Tibial artery (tissue), 4 donors: ENCODE data around the gene SEMA3C.

Experiments
- DNase-seq, 2 donors: peaks; one replicate each; pipeline ENCODE4 v3.0.0-alpha.2; 2019
- H3K27ac ChIP-seq, 2 donors: fragments of 200-600 bp; sonication (generic) in 1 of 2; 1 replicate in 1 of 2; 2 replicates in 1 of 2; pipeline ENCODE4 v1.5.1; 2018 to 2019; ENCODE audit warnings: mild to moderate bottlenecking in 1 of 2
- H3K27me3 ChIP-seq, 2 donors: fragments of 200-600 bp; sonication (generic) in 1 of 2; one replicate each; pipeline versions ENCODE4 v1.5.1 to v1.6.0; 2016 to 2019
- H3K36me3 ChIP-seq, 3 donors: fragments of 200-600 bp; sonication (generic) in 2 of 3; one replicate each; pipeline ENCODE4 v1.5.1; 2016 to 2019; ENCODE audit warnings: mild to moderate bottlenecking in 2 of 3
- H3K4me1 ChIP-seq, 4 donors: fragments of 200-600 bp; sonication (generic) in 2 of 4; 1 replicate in 3 of 4; 2 replicates in 1 of 4; pipeline ENCODE4 v1.5.1; 2016 to 2019
- H3K4me3 ChIP-seq, 2 donors: fragments of 200-600 bp; sonication (generic) in 1 of 2; 1 replicate in 1 of 2; 2 replicates in 1 of 2; pipeline ENCODE4 v1.5.1; 2018 to 2019; ENCODE audit warnings: mild to moderate bottlenecking in 2 of 2
- H3K9me3 ChIP-seq, 3 donors: fragments of 200-600 bp; sonication (generic) in 1 of 3; one replicate each; pipeline ENCODE4 v1.5.1; 2016 to 2019
- intact Hi-C: fragments of 100-400 bp; cut with DNase I; formaldehyde crosslinking; loops from one replicate; pipeline ENCODE4 v1.15.0; 2023; ENCODE audit warnings: low total_unique reads
- TF ChIP-seq, protein P1 (sequence below), 2 experiments: fragments of 200-600 bp in 1 of 2; fragments of 450-650 bp in 1 of 2; IDR thresholded peaks; one replicate each; pipeline ENCODE4 v1.5.1; 2017 to 2019; ENCODE audit warnings: antibody characterized with exemption in 2 of 2, mild to moderate bottlenecking in 1 of 2, moderate library complexity in 1 of 2

SEMA3C gene

DNA sequence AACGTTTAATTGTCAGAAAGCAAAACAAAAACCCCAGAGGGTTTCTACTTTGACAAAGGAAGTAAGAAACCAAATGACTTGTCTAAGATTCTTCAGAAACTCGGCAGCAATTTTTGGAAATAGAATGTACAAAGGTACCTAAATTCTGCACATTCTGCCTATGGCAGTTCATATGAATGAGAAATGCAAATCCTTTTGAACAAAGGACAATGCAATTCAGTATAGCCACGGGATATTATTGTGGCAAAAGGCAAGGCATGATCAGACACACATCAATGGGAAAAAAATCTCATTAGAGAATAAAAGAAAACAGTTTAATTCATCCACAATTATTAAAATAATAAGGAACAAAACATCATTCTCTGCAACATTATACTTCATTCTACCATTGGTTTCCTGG, 93.4 kb downstream of the SEMA3C start:
- H3K36me3 ChIP-seq: no peaks in the 10 kb centered on the region
- peaks cover 0 to 16% (median 8%) of the 10 kb centered on the region in 4 donors for H3K4me1 ChIP-seq
- no peaks in the 10 kb centered on the region for H3K9me3 ChIP-seq
- TF ChIP-seq, protein P1, sequence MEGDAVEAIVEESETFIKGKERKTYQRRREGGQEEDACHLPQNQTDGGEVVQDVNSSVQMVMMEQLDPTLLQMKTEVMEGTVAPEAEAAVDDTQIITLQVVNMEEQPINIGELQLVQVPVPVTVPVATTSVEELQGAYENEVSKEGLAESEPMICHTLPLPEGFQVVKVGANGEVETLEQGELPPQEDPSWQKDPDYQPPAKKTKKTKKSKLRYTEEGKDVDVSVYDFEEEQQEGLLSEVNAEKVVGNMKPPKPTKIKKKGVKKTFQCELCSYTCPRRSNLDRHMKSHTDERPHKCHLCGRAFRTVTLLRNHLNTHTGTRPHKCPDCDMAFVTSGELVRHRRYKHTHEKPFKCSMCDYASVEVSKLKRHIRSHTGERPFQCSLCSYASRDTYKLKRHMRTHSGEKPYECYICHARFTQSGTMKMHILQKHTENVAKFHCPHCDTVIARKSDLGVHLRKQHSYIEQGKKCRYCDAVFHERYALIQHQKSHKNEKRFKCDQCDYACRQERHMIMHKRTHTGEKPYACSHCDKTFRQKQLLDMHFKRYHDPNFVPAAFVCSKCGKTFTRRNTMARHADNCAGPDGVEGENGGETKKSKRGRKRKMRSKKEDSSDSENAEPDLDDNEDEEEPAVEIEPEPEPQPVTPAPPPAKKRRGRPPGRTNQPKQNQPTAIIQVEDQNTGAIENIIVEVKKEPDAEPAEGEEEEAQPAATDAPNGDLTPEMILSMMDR (IDR thresholded peaks at IDR 0.05): no peak
- intact Hi-C loops: no loop called here
- H3K27me3 ChIP-seq: no peaks in the 10 kb centered on the region
- no peak overlapping the region for H3K4me3 ChIP-seq
- no peak overlapping the region for H3K27ac ChIP-seq
- DNase-seq: no peak

DNA sequence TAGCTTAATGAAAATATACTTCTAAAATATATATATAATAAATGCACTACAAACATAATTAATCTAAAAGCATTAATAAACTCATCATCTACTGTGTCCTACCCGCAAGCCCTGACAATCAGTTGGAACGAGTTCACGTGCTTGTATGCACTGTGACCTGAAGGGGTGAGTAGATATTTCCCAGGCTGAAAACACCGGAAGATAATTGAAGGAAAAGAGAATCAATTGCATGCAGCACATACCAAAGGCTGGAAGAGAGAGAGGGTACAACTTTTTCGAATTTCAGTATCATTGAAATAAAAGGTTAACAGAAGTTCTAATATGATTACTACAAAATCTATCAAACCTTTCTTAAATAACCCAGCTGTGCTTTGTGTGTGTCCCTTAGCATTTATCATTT, 94.6 kb downstream of the SEMA3C start:
- Histone ChIP-seq H3K9me3 (no peaks in the 10 kb centered on the region), H3K36me3 (no peaks in the 10 kb centered on the region), H3K4me1 (peaks cover 0 to 16% (median 8%) of the 10 kb centered on the region in 4 donors), H3K4me3 (no peak overlapping the region), H3K27me3 (no peaks in the 10 kb centered on the region), H3K27ac (no peak overlapping the region)
- TF ChIP-seq, protein P1 (IDR thresholded peaks at IDR 0.05): no peak
- intact Hi-C loops: no loop called here
- no peak for DNase-seq

DNA sequence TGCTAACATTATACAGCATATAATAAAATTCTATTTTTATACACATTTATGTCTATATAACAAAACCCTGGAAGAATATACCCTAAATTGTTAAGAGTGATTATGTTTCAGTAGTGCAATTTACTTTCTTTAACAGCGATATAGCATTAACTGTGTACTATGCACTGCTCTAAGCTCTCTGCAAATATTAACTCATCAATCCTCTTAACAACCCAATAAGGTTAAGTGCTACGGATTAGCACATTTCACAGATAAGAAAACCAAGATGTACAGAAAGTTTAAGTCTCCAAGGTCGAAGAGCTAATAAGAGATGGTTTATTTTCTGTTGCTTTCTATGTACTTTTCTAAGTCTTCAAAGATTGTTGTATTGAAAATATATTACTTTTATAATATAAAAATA, 95.8 kb downstream of the SEMA3C start:
- Histone ChIP-seq H3K27me3 (no peaks in the 10 kb centered on the region), H3K4me1 (peaks cover 0 to 15% (median 8%) of the 10 kb centered on the region in 4 donors), H3K4me3 (no peak overlapping the region), H3K27ac (no peak overlapping the region), H3K9me3 (no peaks in the 10 kb centered on the region), H3K36me3 (no peaks in the 10 kb centered on the region)
- no peak for DNase-seq
- TF ChIP-seq, protein P1 (IDR thresholded peaks at IDR 0.05): no peak
- intact Hi-C loops: no loop called here

DNA sequence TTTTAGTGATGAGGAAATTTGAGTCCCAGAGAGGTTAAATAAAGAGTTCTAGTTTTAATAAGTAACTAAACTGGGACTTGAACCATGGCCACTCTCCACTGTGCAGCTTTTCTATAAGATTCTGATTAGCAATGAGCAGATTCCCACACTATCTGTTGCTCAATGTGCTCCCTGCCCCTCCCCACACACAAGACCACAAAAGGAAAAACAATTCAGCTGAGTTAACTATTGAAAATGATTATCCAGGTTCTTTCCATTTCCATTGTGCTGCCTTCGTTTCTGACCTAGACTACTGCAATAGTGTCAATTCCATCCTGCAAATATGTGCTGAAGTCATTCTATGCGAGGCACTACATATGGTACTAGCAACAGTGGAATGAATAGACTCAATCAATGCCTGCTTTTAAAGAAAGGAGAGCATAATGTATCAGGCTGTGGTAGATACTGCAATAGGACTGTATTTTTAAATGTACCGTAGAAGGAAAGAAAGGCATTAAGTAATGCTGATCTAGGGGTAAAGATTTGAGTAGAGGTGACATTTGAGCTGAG, 97.0 kb downstream of the SEMA3C start:
- intact Hi-C loops: no loop called here
- TF ChIP-seq, protein P1 (IDR thresholded peaks at IDR 0.05): no peak
- no peak overlapping the region for H3K4me3 ChIP-seq
- no peaks in the 10 kb centered on the region for H3K27me3 ChIP-seq
- H3K36me3 ChIP-seq: no peaks in the 10 kb centered on the region
- no peak for DNase-seq
- H3K9me3 ChIP-seq: no peaks in the 10 kb centered on the region
- no peak overlapping the region for H3K27ac ChIP-seq
- H3K4me1 ChIP-seq: peaks cover 0 to 3% (median 1%) of the 10 kb centered on the region in 4 donors

DNA sequence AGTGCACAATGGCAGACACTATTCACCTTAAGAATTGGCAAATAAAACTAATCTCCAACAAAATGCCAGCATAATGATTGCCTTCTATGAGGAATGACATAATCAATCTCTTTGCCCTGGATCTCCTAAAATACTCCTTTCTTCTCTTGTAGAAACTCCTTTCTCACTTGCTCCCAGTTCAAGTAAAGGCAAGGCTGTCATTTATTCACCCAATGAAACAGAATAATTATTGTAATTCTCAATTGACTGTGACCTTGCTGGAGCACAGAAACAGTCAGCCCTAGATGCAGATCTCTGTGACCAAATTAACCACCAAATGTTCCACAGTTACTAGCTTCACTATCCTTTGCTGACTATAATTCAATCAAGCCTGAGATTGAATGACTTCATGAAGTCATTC, 99.3 kb downstream of the SEMA3C start:
- Histone ChIP-seq H3K4me3 (no peak overlapping the region), H3K4me1 (no peaks in the 10 kb centered on the region), H3K9me3 (no peaks in the 10 kb centered on the region), H3K27me3 (no peaks in the 10 kb centered on the region), H3K27ac (no peak overlapping the region), H3K36me3 (no peaks in the 10 kb centered on the region)
- TF ChIP-seq, protein P1 (IDR thresholded peaks at IDR 0.05): no peak
- no peak for DNase-seq
- intact Hi-C loops: no loop called here

DNA sequence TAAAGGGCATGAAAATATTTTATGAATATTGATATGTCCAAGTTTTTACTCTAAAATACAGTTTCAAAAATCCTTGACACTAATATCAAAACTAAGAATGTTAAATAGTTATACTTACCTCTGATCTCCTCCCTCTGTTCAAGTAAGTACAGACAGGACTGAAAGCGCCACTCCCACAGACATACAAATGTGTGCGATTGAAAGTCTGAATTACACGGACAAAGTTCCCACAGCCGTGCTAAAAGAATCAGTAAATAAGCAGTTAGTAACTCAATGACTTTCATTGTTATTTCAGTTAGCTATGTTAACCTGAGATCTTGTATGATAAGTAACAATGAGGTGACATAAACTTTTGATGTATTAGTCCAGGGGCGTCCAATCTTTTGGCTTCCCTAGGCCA, 100.7 kb downstream of the SEMA3C start:
- TF ChIP-seq, protein P1 (IDR thresholded peaks at IDR 0.05): no peak

More for the DNA sequence above, 100.7 kb downstream of the SEMA3C start:
- Histone ChIP-seq H3K4me1 (no peaks in the 10 kb centered on the region), H3K27me3 (no peaks in the 10 kb centered on the region), H3K27ac (no peak overlapping the region), H3K36me3 (no peaks in the 10 kb centered on the region), H3K4me3 (no peak overlapping the region), H3K9me3 (no peaks in the 10 kb centered on the region)
- intact Hi-C loops: no loop called here
- DNase-seq: no peak
